GM23338 (cell line): ENCODE results near the gene CABCOCO1.

Source experiments
- CTCF ChIP-seq, 2 experiments: fragments of 200-600 bp in 1 of 2; sonication (generic) in 1 of 2; conservative IDR thresholded peaks; 2 replicates each; pipeline versions ENCODE4 v1.5.1 to v1.6.1; 2016 to 2017; ENCODE audit warnings: antibody characterized with exemption in 2 of 2, low read depth in 2 of 2, mild to moderate bottlenecking in 2 of 2, moderate library complexity in 1 of 2
- EZH2 ChIP-seq: fragments of 200-600 bp; sonication (generic); IDR thresholded peaks from one replicate; pipeline ENCODE4 v1.8.0; 2017; ENCODE audit warnings: antibody characterized with exemption, mild to moderate bottlenecking, low read depth; ENCODE audit not compliant: unreplicated experiment
- EZH2phosphoT487 ChIP-seq: fragments of 200-600 bp; sonication (generic); IDR thresholded peaks from one replicate; pipeline ENCODE4 v1.8.1; 2018; ENCODE audit warnings: antibody characterized with exemption; ENCODE audit not compliant: unreplicated experiment
- POLR2AphosphoS5 ChIP-seq: IDR thresholded peaks from 2 replicates; pipeline ENCODE4 v1.6.1; 2016; ENCODE audit warnings: antibody characterized with exemption, low read depth
- REST ChIP-seq: IDR thresholded peaks from one replicate; pipeline ENCODE4 v1.6.1; 2018; ENCODE audit warnings: antibody characterized with exemption; ENCODE audit not compliant: unreplicated experiment
- ZNF462 ChIP-seq: fragments of 250-450 bp; sonication (Bioruptor Pico); IDR thresholded peaks from 2 replicates; pipeline ENCODE4 v1.5.0; 2020; ENCODE audit warnings: mild to moderate bottlenecking, moderate library complexity

GRCh38 chr10:61701706-61702105 lies 39.0 kb downstream of the CABCOCO1 start:
- TF ChIP-seq CTCF (conservative IDR thresholded peaks at IDR 0.05; ENCODE audit: low read depth in 2 of 2) (no peak), ZNF462 (CRISPR knock-in tag) (no peak), POLR2AphosphoS5 (no peak), REST (no peak), EZH2 (no peak), EZH2phosphoT487 (no peak)
